HepG2 (cell line): Measurements from ENCODE around the gene SPECC1L. TPM values are rescaled to one million over a fixed set of nuclear protein-coding genes. Genes with fewer than 3 reads are reported as not detected.

Experiments used
- ADNP ChIP-seq: sonication (generic); formaldehyde crosslinking; IDR thresholded peaks from 2 replicates; pipeline ENCODE4 v1.4.0; 2020; ENCODE audit warnings: missing genetic modification reagents
- BHLHE40 ChIP-seq: IDR thresholded peaks from 2 replicates; pipeline ENCODE4 v1.6.1; 2011; ENCODE audit warnings: low read length, improper control_type of control experiment
- BRCA1 ChIP-seq: sonication (generic); formaldehyde crosslinking; IDR thresholded peaks from 2 replicates; pipeline ENCODE4 v1.4.0; 2020; ENCODE audit warnings: missing genetic modification reagents
- CCDC6 ChIP-seq: sonication (generic); formaldehyde crosslinking; IDR thresholded peaks from 2 replicates; pipeline ENCODE4 v1.8.1; 2022; ENCODE audit warnings: mild to moderate bottlenecking, missing genetic modification reagents, moderate library complexity
- DMAP1 ChIP-seq: IDR thresholded peaks from 2 replicates; pipeline ENCODE4 v1.6.1; 2016
- GLI4 ChIP-seq: sonication (generic); formaldehyde crosslinking; IDR thresholded peaks from 2 replicates; pipeline ENCODE4 v1.5.1; 2020; ENCODE audit warnings: missing genetic modification reagents, mild to moderate bottlenecking, moderate library complexity, borderline replicate concordance
- KDM5A ChIP-seq: fragments of 200-600 bp; sonication (generic); IDR thresholded peaks from 2 replicates; pipeline ENCODE4 v1.7.0; 2018; ENCODE audit warnings: antibody characterized with exemption, mild to moderate bottlenecking, low read length, borderline replicate concordance
- MAF1 ChIP-seq: sonication (generic); formaldehyde crosslinking; IDR thresholded peaks from 2 replicates; pipeline ENCODE4 v1.5.0; 2020; ENCODE audit warnings: missing genetic modification reagents, borderline replicate concordance
- MXI1 ChIP-seq: IDR thresholded peaks from 3 replicates; pipeline ENCODE4 v1.6.1; 2012; ENCODE audit warnings: low read depth, low read length, inconsistent platforms, borderline replicate concordance
- MYNN ChIP-seq: sonication (generic); formaldehyde crosslinking; IDR thresholded peaks from 2 replicates; pipeline ENCODE4 v1.4.0; 2020; ENCODE audit warnings: mild to moderate bottlenecking, low read depth, missing genetic modification reagents
- NFE2L1 ChIP-seq: sonication (generic); formaldehyde crosslinking; IDR thresholded peaks from 2 replicates; pipeline ENCODE4 v1.4.0; 2020; ENCODE audit warnings: missing genetic modification reagents, mild to moderate bottlenecking, borderline replicate concordance
- NR2C2 ChIP-seq: sonication (generic); formaldehyde crosslinking; IDR thresholded peaks from 2 replicates; pipeline ENCODE4 v1.4.0; 2020; ENCODE audit warnings: missing genetic modification reagents, mild to moderate bottlenecking, moderate library complexity, borderline replicate concordance
- SRY ChIP-seq: sonication (generic); formaldehyde crosslinking; IDR thresholded peaks from 2 replicates; pipeline ENCODE4 v1.8.0; 2022; ENCODE audit warnings: mild to moderate bottlenecking, missing genetic modification reagents
- TP53 ChIP-seq: sonication (generic); formaldehyde crosslinking; conservative IDR thresholded peaks from 2 replicates; pipeline ENCODE4 v1.4.0; 2020; ENCODE audit warnings: missing genetic modification reagents
- YEATS2 ChIP-seq: sonication (generic); formaldehyde crosslinking; IDR thresholded peaks from 2 replicates; pipeline ENCODE4 v1.4.0; 2020; ENCODE audit warnings: missing genetic modification reagents, borderline replicate concordance
- ZEB1 ChIP-seq: IDR thresholded peaks from 2 replicates; pipeline ENCODE4 v1.6.1; 2012; ENCODE audit warnings: mild to moderate bottlenecking, low read depth, inconsistent platforms; ENCODE audit not compliant: insufficient replicate concordance
- ZKSCAN1 ChIP-seq: fragments of 150-350 bp; IDR thresholded peaks from 2 replicates; pipeline ENCODE4 v1.6.1; 2014; ENCODE audit warnings: low read length
- ZMYM4 ChIP-seq: sonication (generic); formaldehyde crosslinking; IDR thresholded peaks from 2 replicates; pipeline ENCODE4 v1.8.1; 2023; ENCODE audit warnings: mild to moderate bottlenecking, missing genetic modification reagents
- ZNF253 ChIP-seq: sonication (generic); formaldehyde crosslinking; IDR thresholded peaks from 2 replicates; pipeline ENCODE4 v1.8.0; 2022; ENCODE audit warnings: mild to moderate bottlenecking, missing genetic modification reagents, borderline replicate concordance
- ZNF30 ChIP-seq: sonication (generic); formaldehyde crosslinking; IDR thresholded peaks from 2 replicates; pipeline ENCODE4 v1.5.0; 2020; ENCODE audit warnings: mild to moderate bottlenecking, missing genetic modification reagents
- ZNF326 ChIP-seq: sonication (generic); formaldehyde crosslinking; IDR thresholded peaks from 2 replicates; pipeline ENCODE4 v1.4.0; 2020; ENCODE audit warnings: missing genetic modification reagents, borderline replicate concordance
- ZNF354B ChIP-seq: sonication (generic); formaldehyde crosslinking; IDR thresholded peaks from 2 replicates; pipeline ENCODE4 v1.8.0; 2022; ENCODE audit warnings: mild to moderate bottlenecking, missing genetic modification reagents
- ZNF629 ChIP-seq: sonication (generic); formaldehyde crosslinking; conservative IDR thresholded peaks from 2 replicates; pipeline ENCODE4 v1.5.0; 2020; ENCODE audit warnings: missing genetic modification reagents
- ZNF776 ChIP-seq: sonication (generic); formaldehyde crosslinking; IDR thresholded peaks from 2 replicates; pipeline ENCODE4 v1.4.0; 2020; ENCODE audit warnings: mild to moderate bottlenecking, missing genetic modification reagents
- polyA plus RNA-seq, 8 experiments: library from polyadenylated mRNA; depleted of rRNA in 3 of 8; stranded (reverse) in 7 of 8; unstranded in 1 of 8; fragments of >200 nt; fragmentation: Illumina TruSeq in 4 of 8; extraction: Trizol in 4 of 8; gene quantifications; 2 replicates each; pipeline versions ENCODE4 v1.2.1 to v1.2.3, GENCODE V29; 2011 to 2016; ENCODE audit warnings: low read depth in 4 of 8, missing spikeins in 1 of 8, mixed read lengths in 1 of 8; ENCODE audit not compliant: insufficient read depth in 1 of 8
- total RNA-seq, 5 experiments: library from RNA; depleted of rRNA; stranded (reverse); fragments of >200 nt; fragmentation: Illumina TruSeq; extraction: Trizol; gene quantifications; 2 replicates each; pipeline ENCODE4 v1.2.3, GENCODE V29; 2016; ENCODE audit warnings: low read depth in 1 of 5
- TF ChIP-seq, protein P1 (sequence below): sonication (generic); formaldehyde crosslinking; IDR thresholded peaks from 2 replicates; pipeline ENCODE4 v1.4.0; 2020; ENCODE audit warnings: missing genetic modification reagents
- TF ChIP-seq, protein P2 (sequence below): sonication (generic); formaldehyde crosslinking; IDR thresholded peaks from 2 replicates; pipeline ENCODE4 v1.4.0; 2020; ENCODE audit warnings: mild to moderate bottlenecking, missing genetic modification reagents
- TF ChIP-seq, protein P3 (sequence below): sonication (generic); formaldehyde crosslinking; IDR thresholded peaks from 2 replicates; pipeline ENCODE4 v1.9.0; 2021; ENCODE audit warnings: missing genetic modification reagents, borderline replicate concordance

The SPECC1L gene
- total and polyA plus RNA-seq, 2 of the 13 experiments (the other 11 are each of a cell fraction or from before 2014, with no cell fraction given): 14.1 to 30.3 TPM

DNA sequence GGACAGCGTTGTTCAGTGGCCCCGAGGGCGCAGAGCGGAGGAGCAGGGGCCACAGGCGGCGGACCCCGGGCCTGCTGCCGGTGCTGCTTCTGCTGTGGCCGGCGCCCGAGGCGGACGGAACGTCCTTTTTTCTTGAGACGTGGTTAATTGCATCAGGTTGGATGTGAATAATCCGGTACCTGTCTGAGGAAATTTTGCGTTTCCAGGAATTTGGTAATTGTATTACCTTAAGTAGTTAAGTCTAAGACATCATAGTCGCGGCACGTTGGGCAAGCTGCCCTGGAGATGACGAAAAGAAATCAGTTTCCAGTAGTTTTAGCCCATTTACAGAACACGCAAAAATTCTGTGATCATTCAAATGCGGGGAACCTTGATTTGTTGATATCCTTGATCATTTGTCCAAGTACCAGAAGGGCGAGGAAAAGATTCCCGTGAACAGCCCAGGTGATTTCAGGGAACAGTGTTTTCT is 789 bp downstream of the SPECC1L start (continued):
- TF ChIP-seq, protein P1, sequence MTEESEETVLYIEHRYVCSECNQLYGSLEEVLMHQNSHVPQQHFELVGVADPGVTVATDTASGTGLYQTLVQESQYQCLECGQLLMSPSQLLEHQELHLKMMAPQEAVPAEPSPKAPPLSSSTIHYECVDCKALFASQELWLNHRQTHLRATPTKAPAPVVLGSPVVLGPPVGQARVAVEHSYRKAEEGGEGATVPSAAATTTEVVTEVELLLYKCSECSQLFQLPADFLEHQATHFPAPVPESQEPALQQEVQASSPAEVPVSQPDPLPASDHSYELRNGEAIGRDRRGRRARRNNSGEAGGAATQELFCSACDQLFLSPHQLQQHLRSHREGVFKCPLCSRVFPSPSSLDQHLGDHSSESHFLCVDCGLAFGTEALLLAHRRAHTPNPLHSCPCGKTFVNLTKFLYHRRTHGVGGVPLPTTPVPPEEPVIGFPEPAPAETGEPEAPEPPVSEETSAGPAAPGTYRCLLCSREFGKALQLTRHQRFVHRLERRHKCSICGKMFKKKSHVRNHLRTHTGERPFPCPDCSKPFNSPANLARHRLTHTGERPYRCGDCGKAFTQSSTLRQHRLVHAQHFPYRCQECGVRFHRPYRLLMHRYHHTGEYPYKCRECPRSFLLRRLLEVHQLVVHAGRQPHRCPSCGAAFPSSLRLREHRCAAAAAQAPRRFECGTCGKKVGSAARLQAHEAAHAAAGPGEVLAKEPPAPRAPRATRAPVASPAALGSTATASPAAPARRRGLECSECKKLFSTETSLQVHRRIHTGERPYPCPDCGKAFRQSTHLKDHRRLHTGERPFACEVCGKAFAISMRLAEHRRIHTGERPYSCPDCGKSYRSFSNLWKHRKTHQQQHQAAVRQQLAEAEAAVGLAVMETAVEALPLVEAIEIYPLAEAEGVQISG (CRISPR knock-in tag): no peak
- no peak for TF ChIP-seq ZKSCAN1
- no peak for TF ChIP-seq ADNP (CRISPR knock-in tag)
- TF ChIP-seq, protein P2, sequence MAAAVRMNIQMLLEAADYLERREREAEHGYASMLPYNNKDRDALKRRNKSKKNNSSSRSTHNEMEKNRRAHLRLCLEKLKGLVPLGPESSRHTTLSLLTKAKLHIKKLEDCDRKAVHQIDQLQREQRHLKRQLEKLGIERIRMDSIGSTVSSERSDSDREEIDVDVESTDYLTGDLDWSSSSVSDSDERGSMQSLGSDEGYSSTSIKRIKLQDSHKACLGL (CRISPR knock-in tag): no peak
- TF ChIP-seq YEATS2 (CRISPR knock-in tag): no peak
- TF ChIP-seq TP53 (CRISPR knock-in tag): no peak
- TF ChIP-seq NR2C2 (CRISPR knock-in tag): 0 out of 2 replicates have a peak, but pooled peaks have one; percentile 14
- TF ChIP-seq ZNF629 (CRISPR knock-in tag): no peak
- no peak; the same call in 1 of the 2 replicates for TF ChIP-seq DMAP1 (CRISPR knock-in tag)
- 0 out of 2 replicates have a peak, but pooled peaks have one; percentile 15 for TF ChIP-seq SRY
- no peak for TF ChIP-seq NFE2L1 (CRISPR knock-in tag)
- TF ChIP-seq ZNF354B (CRISPR knock-in tag): no peak
- 0 out of 2 replicates have a peak, but pooled peaks have one; percentile 12 for TF ChIP-seq ZNF776 (CRISPR knock-in tag)
- TF ChIP-seq KDM5A: no peak
- TF ChIP-seq, protein P3, sequence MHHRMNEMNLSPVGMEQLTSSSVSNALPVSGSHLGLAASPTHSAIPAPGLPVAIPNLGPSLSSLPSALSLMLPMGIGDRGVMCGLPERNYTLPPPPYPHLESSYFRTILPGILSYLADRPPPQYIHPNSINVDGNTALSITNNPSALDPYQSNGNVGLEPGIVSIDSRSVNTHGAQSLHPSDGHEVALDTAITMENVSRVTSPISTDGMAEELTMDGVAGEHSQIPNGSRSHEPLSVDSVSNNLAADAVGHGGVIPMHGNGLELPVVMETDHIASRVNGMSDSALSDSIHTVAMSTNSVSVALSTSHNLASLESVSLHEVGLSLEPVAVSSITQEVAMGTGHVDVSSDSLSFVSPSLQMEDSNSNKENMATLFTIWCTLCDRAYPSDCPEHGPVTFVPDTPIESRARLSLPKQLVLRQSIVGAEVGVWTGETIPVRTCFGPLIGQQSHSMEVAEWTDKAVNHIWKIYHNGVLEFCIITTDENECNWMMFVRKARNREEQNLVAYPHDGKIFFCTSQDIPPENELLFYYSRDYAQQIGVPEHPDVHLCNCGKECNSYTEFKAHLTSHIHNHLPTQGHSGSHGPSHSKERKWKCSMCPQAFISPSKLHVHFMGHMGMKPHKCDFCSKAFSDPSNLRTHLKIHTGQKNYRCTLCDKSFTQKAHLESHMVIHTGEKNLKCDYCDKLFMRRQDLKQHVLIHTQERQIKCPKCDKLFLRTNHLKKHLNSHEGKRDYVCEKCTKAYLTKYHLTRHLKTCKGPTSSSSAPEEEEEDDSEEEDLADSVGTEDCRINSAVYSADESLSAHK (CRISPR knock-in tag): no peak
- no peak for TF ChIP-seq MYNN (CRISPR knock-in tag)
- no peak for TF ChIP-seq MAF1 (CRISPR knock-in tag)
- TF ChIP-seq ZEB1: no peak
- TF ChIP-seq ZNF30 (CRISPR knock-in tag): no peak
- no peak for TF ChIP-seq BRCA1 (CRISPR knock-in tag)
- TF ChIP-seq MXI1: no peak
- no peak for TF ChIP-seq BHLHE40
- no peak for TF ChIP-seq ZMYM4 (CRISPR knock-in tag)
- TF ChIP-seq GLI4 (CRISPR knock-in tag): no peak
- TF ChIP-seq CCDC6: no peak
- TF ChIP-seq ZNF253 (CRISPR knock-in tag): no peak
- TF ChIP-seq ZNF326: no peak
